Ascending aorta (tissue), 2 donors: ENCODE results near the gene CAST. TPM values are rescaled to one million over a fixed set of nuclear protein-coding genes. Genes with fewer than 3 reads are reported as not detected.

ENCODE experiments used
- DNase-seq, 2 donors: peaks; one replicate each; pipeline ENCODE4 v3.0.0-alpha.2; 2019; ENCODE audit warnings: low spot score in 2 of 2
- H3K27ac ChIP-seq, 2 donors: fragments of 200-600 bp; sonication (generic); one replicate each; pipeline ENCODE4 v1.5.1; 2016 to 2017; ENCODE audit warnings: mild to moderate bottlenecking in 1 of 2
- H3K27me3 ChIP-seq: fragments of 200-600 bp; sonication (generic); one replicate; pipeline ENCODE4 v1.5.1; 2017
- H3K36me3 ChIP-seq, 2 donors: fragments of 200-600 bp; sonication (generic); one replicate each; pipeline ENCODE4 v1.5.1; 2016
- H3K4me1 ChIP-seq, 2 donors: fragments of 200-600 bp; sonication (generic); one replicate each; pipeline ENCODE4 v1.5.1; 2016 to 2017; ENCODE audit warnings: mild to moderate bottlenecking in 1 of 2
- H3K4me3 ChIP-seq, 2 donors: fragments of 200-600 bp; sonication (generic); one replicate each; pipeline ENCODE4 v1.5.1; 2016 to 2017; ENCODE audit warnings: mild to moderate bottlenecking in 1 of 2
- H3K9me3 ChIP-seq, 2 donors: fragments of 200-600 bp; sonication (generic); one replicate each; pipeline ENCODE4 v1.5.1; 2016
- CTCF ChIP-seq, 3 experiments: fragments of 200-600 bp in 2 of 3; fragments of 450-650 bp in 1 of 3; sonication (generic) in 2 of 3; IDR thresholded peaks; one replicate each; pipeline ENCODE4 v1.5.1; 2016 to 2019; ENCODE audit warnings: antibody characterized with exemption in 3 of 3, mild to moderate bottlenecking in 1 of 3, moderate library complexity in 1 of 3
- intact Hi-C: fragments of 100-400 bp; cut with DNase I; formaldehyde crosslinking; loops from one replicate; pipeline ENCODE4 v1.15.1; 2023
- total RNA-seq: library from RNA; depleted of rRNA; stranded (reverse); fragments of >200 nt; gene quantifications from one replicate; pipeline ENCODE4 v1.1.0, GENCODE V29; 2016

CAST gene
- total RNA-seq, 1 donor from 2014 or later: 266 TPM

- Histone ChIP-seq H3K27me3 (no peaks in the 10 kb centered on the region), H3K27ac (peak overlapping the region; percentile 100), H3K36me3 (no peaks in the 10 kb centered on the region), H3K4me3 (peak overlapping the region; percentile 95 to 99), H3K4me1 (peaks cover 0 to 4% of the 10 kb centered on the region in 2 donors), H3K9me3 (no peaks in the 10 kb centered on the region)
- intact Hi-C loops: loop anchor here (5.0 kb wide), 2 partner anchors 1162 to 1963 kb away; partner anchors contain the start of genes RFESD and RGMB
- no peak for DNase-seq
- TF ChIP-seq CTCF (IDR thresholded peaks at IDR 0.05): no peak
These were observed 146.8 kb downstream of the CAST start for GRCh38 chr5:96808868-96809558.

GRCh38 chr5:96809921-96810320 lies 147.7 kb downstream of the CAST start:
- peaks cover 0 to 4% of the 10 kb centered on the region in 2 donors for H3K4me1 ChIP-seq
- no peak for DNase-seq
- no peaks in the 10 kb centered on the region for H3K9me3 ChIP-seq
- no peaks in the 10 kb centered on the region for H3K27me3 ChIP-seq
- H3K36me3 ChIP-seq: no peaks in the 10 kb centered on the region
- no peak overlapping the region for H3K4me3 ChIP-seq
- TF ChIP-seq CTCF (IDR thresholded peaks at IDR 0.05): no peak
- H3K27ac ChIP-seq: no peak overlapping the region
- intact Hi-C loops: loop anchor here (5.0 kb wide), 2 partner anchors 1163 to 1962 kb away; partner anchors contain the start of genes RFESD and RGMB

GRCh38 chr5:96812851-96813250 lies 150.7 kb downstream of the CAST start:
- Histone ChIP-seq H3K9me3 (no peaks in the 10 kb centered on the region), H3K4me1 (no peaks in the 10 kb centered on the region), H3K4me3 (no peak overlapping the region), H3K36me3 (no peaks in the 10 kb centered on the region), H3K27me3 (no peaks in the 10 kb centered on the region), H3K27ac (no peak overlapping the region)
- DNase-seq: no peak
- no peak for TF ChIP-seq CTCF (IDR thresholded peaks at IDR 0.05)
- intact Hi-C loops: no loop called here

GRCh38 chr5:96814041-96814440 lies 151.9 kb downstream of the CAST start:
- no peaks in the 10 kb centered on the region for H3K27me3 ChIP-seq
- H3K4me3 ChIP-seq: no peak overlapping the region
- no peak for DNase-seq
- TF ChIP-seq CTCF (IDR thresholded peaks at IDR 0.05): no peak
- no peak overlapping the region for H3K27ac ChIP-seq
- no peaks in the 10 kb centered on the region for H3K36me3 ChIP-seq
- H3K9me3 ChIP-seq: no peaks in the 10 kb centered on the region
- H3K4me1 ChIP-seq: no peaks in the 10 kb centered on the region
- intact Hi-C loops: no loop called here

GRCh38 chr5:96816411-96816939 lies 154.3 kb downstream of the CAST start:
- Histone ChIP-seq H3K4me3 (no peak overlapping the region), H3K36me3 (no peaks in the 10 kb centered on the region), H3K4me1 (no peaks in the 10 kb centered on the region), H3K27me3 (no peaks in the 10 kb centered on the region), H3K27ac (no peak overlapping the region), H3K9me3 (no peaks in the 10 kb centered on the region)
- no peak for TF ChIP-seq CTCF (IDR thresholded peaks at IDR 0.05)
- intact Hi-C loops: no loop called here
- DNase-seq: no peak
